HepG2 (cell line): Measurements from ENCODE around the gene OTOP3. TPM values are rescaled to one million over a fixed set of nuclear protein-coding genes. Genes with fewer than 3 reads are reported as not detected.

Source experiments
- AHDC1 ChIP-seq: sonication (generic); formaldehyde crosslinking; IDR thresholded peaks from 2 replicates; pipeline ENCODE4 v1.5.1; 2020; ENCODE audit warnings: mild to moderate bottlenecking, missing genetic modification reagents, borderline replicate concordance
- ARHGAP35 ChIP-seq: sonication (generic); formaldehyde crosslinking; IDR thresholded peaks from 2 replicates; pipeline ENCODE4 v1.9.0; 2022; ENCODE audit warnings: mild to moderate bottlenecking, inconsistent platforms, moderate library complexity, missing genetic modification reagents, borderline replicate concordance
- KLF6 ChIP-seq: IDR thresholded peaks from 2 replicates; pipeline ENCODE4 v1.8.0; 2016; ENCODE audit warnings: missing biosample characterization, missing genetic modification reagents
- NFKBIZ ChIP-seq: IDR thresholded peaks from 2 replicates; pipeline ENCODE4 v1.6.1; 2018; ENCODE audit warnings: missing genetic modification reagents, missing compliant biosample characterization
- SMAD9 ChIP-seq: sonication (generic); formaldehyde crosslinking; IDR thresholded peaks from 2 replicates; pipeline ENCODE4 v1.5.1; 2020; ENCODE audit warnings: mild to moderate bottlenecking, missing genetic modification reagents
- TAF1 ChIP-seq: sonication (generic); formaldehyde crosslinking; IDR thresholded peaks from 2 replicates; pipeline ENCODE4 v1.4.0; 2020; ENCODE audit warnings: missing genetic modification reagents
- ZNF275 ChIP-seq: sonication (generic); formaldehyde crosslinking; IDR thresholded peaks from 2 replicates; pipeline ENCODE4 v1.8.0; 2022; ENCODE audit warnings: missing genetic modification reagents, mild to moderate bottlenecking, inconsistent platforms, borderline replicate concordance
- ZNF335 ChIP-seq: sonication (generic); formaldehyde crosslinking; IDR thresholded peaks from 2 replicates; pipeline ENCODE4 v1.4.0; 2020; ENCODE audit warnings: missing genetic modification reagents
- ZNF605 ChIP-seq: sonication (generic); formaldehyde crosslinking; IDR thresholded peaks from 2 replicates; pipeline ENCODE4 v1.8.0; 2022; ENCODE audit warnings: mild to moderate bottlenecking, missing genetic modification reagents
- ZNF687 ChIP-seq: sonication (generic); formaldehyde crosslinking; IDR thresholded peaks from 2 replicates; pipeline ENCODE4 v1.5.1; 2020; ENCODE audit warnings: mild to moderate bottlenecking, missing genetic modification reagents, moderate library complexity
- polyA plus RNA-seq, 8 experiments: library from polyadenylated mRNA; depleted of rRNA in 3 of 8; stranded (reverse) in 7 of 8; unstranded in 1 of 8; fragments of >200 nt; fragmentation: Illumina TruSeq in 4 of 8; extraction: Trizol in 4 of 8; gene quantifications; 2 replicates each; pipeline versions ENCODE4 v1.2.1 to v1.2.3, GENCODE V29; 2011 to 2016; ENCODE audit warnings: low read depth in 4 of 8, missing spikeins in 1 of 8, mixed read lengths in 1 of 8; ENCODE audit not compliant: insufficient read depth in 1 of 8
- total RNA-seq, 5 experiments: library from RNA; depleted of rRNA; stranded (reverse); fragments of >200 nt; fragmentation: Illumina TruSeq; extraction: Trizol; gene quantifications; 2 replicates each; pipeline ENCODE4 v1.2.3, GENCODE V29; 2016; ENCODE audit warnings: low read depth in 1 of 5
- TF ChIP-seq, protein P1 (sequence below): sonication (generic); formaldehyde crosslinking; IDR thresholded peaks from 2 replicates; pipeline ENCODE4 v1.9.0; 2021; ENCODE audit warnings: missing genetic modification reagents, borderline replicate concordance
- TF ChIP-seq, protein P2 (sequence below): IDR thresholded peaks from 2 replicates; pipeline ENCODE4 v1.6.1; 2016; ENCODE audit warnings: missing compliant biosample characterization, missing genetic modification reagents, borderline replicate concordance

OTOP3 gene
- total and polyA plus RNA-seq, 2 of the 13 experiments (the other 11 are each of a cell fraction or from before 2014, with no cell fraction given), result not detected

DNA sequence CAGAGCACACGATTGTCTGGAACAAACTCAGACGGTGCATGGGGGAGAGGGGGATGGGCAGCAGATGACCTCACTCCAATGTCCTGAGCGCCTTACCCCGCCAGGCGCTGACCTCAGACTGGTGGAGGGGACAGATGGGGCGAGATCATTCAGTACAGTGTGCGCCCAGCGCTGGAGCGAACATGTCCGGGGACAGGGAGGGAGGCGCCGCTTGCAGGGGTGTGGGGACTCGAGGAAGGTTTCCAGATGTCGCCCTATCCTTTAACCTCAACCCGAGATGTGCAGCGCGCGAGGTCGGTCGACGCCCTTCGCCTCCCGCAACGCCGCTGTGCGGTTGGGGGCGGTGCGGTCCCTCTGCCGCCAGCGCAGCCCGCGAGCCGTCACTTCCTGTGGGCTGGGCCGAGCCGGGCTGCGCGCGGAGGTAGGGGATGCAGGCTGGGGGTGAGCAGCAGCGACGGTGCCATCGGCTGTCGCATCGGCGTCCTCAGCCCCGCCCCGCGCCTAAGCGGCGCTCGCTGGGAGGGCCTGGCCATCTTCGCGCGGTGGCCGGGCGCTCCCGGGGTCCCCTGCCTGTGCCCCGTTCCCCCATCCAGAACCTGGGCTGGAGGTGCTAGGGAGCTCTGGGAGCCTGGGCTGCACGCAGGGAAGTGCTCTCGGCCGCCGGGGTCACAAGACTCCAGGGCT lies 46.4 kb downstream of the OTOP3 start (continued):
- TF ChIP-seq ZNF687 (CRISPR knock-in tag) (peak; percentile 100), NFKBIZ (CRISPR knock-in tag) (peak; percentile 66; the same call in 1 of the 2 replicates), SMAD9 (CRISPR knock-in tag) (peak; percentile 19; the same call in 1 of the 2 replicates), ZNF605 (CRISPR knock-in tag) (no peak), KLF6 (CRISPR knock-in tag) (peak; percentile 87), TAF1 (CRISPR knock-in tag) (peak; percentile 87), ARHGAP35 (CRISPR knock-in tag) (peak; percentile 66), ZNF335 (CRISPR knock-in tag) (peak; percentile 85; the same call in 1 of the 2 replicates), ZNF275 (peak; percentile 83), AHDC1 (CRISPR knock-in tag) (peak; percentile 12; the same call in 1 of the 2 replicates)
- TF ChIP-seq, protein P1, sequence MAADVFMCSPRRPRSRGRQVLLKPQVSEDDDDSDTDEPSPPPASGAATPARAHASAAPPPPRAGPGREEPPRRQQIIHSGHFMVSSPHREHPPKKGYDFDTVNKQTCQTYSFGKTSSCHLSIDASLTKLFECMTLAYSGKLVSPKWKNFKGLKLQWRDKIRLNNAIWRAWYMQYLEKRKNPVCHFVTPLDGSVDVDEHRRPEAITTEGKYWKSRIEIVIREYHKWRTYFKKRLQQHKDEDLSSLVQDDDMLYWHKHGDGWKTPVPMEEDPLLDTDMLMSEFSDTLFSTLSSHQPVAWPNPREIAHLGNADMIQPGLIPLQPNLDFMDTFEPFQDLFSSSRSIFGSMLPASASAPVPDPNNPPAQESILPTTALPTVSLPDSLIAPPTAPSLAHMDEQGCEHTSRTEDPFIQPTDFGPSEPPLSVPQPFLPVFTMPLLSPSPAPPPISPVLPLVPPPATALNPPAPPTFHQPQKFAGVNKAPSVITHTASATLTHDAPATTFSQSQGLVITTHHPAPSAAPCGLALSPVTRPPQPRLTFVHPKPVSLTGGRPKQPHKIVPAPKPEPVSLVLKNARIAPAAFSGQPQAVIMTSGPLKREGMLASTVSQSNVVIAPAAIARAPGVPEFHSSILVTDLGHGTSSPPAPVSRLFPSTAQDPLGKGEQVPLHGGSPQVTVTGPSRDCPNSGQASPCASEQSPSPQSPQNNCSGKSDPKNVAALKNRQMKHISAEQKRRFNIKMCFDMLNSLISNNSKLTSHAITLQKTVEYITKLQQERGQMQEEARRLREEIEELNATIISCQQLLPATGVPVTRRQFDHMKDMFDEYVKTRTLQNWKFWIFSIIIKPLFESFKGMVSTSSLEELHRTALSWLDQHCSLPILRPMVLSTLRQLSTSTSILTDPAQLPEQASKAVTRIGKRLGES (CRISPR knock-in tag), result 0 out of 2 replicates have a peak, but pooled peaks have one; percentile 15
- TF ChIP-seq, protein P2, sequence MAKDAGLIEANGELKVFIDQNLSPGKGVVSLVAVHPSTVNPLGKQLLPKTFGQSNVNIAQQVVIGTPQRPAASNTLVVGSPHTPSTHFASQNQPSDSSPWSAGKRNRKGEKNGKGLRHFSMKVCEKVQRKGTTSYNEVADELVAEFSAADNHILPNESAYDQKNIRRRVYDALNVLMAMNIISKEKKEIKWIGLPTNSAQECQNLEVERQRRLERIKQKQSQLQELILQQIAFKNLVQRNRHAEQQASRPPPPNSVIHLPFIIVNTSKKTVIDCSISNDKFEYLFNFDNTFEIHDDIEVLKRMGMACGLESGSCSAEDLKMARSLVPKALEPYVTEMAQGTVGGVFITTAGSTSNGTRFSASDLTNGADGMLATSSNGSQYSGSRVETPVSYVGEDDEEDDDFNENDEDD (CRISPR knock-in tag), result peak; percentile 97
